NCI-H1105 treated with DMSO at 0.1 percent for 48 hours (cell line): Measurements from ENCODE around the gene HTRA3.

Source experiments
- DNase-seq: peaks from one replicate; lab custom pipeline; 2025; lab: John Stamatoyannopoulos, UW

The HTRA3 gene

DNA sequence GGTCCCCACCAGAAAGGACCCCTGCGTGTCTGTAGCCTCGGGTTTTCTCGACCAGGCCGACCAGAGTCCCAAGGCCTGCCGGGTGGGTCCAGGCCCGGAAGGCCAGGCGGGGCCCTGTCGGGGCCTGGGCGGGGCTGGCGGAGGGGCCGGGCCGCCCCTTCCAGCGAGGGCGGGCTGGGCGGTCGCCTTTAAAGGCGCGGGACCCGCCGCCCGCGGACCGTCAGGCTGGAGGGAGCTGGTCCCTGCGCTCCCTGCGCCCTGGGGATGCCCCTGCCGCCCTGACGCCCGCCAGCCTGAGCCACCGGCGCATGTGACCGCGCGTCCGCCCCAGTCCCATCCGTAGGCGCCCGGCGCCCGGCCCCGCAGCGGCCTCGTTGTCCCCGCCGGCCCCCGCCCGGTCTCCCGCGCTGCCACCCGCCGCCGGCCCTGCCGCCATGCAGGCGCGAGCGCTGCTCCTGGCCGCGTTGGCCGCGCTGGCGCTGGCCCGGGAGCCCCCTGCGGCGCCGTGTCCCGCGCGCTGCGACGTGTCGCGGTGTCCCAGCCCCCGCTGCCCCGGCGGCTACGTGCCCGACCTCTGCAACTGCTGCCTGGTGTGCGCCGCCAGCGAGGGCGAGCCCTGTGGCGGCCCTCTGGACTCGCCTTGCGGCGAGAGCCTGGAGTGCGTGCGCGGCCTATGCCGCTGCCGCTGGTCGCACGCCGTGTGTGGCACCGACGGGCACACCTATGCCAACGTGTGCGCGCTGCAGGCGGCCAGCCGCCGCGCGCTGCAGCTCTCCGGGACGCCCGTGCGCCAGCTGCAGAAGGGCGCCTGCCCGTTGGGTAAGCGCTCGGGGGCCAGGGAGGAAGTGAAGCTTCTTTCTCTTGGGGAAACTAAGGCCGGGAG lies at the start of gene HTRA3:
Gene HTRA3 (plus strand): TSS at position 220 of the 883 bp plus-strand sequence. CDS start 215 bp downstream, at position 435.
- DNase-seq = no peak

DNA sequence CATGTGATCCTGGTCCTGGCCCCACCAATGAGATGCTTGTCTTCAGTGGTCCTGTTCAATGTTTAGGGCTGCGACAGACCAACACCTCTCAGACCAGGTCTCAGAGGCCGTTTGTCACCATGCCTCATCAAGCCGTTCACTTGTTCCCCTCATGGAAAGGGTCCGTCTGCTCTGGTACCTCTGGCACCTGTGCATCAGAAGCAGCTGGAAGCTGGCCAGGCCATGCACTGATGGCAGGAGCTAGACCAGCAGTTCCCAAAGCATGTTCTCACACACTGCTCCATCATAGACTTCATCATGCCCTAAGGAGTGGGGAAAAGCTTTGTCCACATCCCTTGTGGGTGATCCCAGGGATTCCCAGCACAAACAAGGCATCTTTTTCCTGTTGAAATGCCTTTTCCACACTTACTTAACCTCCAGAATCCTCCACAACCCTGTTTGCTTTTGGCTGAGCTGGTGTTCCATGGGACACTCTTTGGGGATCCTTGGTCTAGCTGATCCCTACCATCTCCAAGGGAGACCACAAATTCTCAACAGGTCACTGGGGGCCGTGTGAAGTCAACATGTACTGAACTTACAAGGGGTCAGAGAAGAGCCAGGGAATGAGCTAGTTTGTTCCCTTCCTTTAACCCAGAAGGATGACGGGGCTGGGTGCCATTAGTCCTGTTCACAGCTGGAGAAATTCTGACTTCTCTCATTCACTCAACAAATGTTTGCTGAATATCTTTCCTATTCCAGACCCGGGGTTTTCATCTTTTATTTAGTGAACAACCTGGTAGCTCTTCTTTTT lies 48.7 kb upstream of the HTRA3 start:
- no peak for DNase-seq

DNA sequence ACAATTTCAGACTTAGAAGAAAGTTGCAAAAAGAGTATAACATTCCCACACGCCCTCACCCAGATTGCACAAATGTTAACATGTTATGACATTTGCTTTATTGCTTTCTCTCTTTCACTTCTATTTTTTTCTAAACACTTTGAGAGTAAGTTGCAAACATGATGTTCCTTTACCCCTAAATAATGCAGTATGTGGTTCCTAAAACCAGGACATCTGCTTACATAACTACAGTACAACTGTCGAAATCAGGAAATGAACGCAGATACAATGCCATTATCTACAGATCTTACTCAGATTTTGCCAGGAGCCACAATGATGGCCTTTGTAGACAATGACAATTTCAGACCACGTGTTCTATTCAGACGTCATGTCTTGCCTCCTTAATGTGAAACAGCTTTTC lies 48.1 kb upstream of the HTRA3 start:
- DNase-seq = no peak

DNA sequence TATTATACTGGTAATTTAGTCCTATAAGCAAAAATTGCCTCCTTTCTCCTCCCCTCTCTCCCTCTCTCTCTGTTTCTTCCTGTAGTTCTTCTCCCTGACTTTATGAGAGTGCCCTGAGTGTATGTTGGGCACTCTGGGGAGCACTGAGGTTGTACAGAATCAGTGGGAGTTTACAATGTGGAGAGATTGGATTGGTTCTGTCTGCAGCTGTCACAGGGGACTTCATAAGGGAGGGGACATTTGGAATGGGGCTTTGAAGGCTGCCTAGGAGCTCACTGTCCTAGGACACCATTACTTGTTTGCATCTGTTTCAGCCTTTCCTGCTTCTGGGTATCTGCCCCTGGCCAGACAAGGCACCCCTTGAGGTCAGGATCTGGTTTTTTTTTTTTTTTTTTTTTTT lies 47.6 kb upstream of the HTRA3 start:
- DNase-seq = no peak

DNA sequence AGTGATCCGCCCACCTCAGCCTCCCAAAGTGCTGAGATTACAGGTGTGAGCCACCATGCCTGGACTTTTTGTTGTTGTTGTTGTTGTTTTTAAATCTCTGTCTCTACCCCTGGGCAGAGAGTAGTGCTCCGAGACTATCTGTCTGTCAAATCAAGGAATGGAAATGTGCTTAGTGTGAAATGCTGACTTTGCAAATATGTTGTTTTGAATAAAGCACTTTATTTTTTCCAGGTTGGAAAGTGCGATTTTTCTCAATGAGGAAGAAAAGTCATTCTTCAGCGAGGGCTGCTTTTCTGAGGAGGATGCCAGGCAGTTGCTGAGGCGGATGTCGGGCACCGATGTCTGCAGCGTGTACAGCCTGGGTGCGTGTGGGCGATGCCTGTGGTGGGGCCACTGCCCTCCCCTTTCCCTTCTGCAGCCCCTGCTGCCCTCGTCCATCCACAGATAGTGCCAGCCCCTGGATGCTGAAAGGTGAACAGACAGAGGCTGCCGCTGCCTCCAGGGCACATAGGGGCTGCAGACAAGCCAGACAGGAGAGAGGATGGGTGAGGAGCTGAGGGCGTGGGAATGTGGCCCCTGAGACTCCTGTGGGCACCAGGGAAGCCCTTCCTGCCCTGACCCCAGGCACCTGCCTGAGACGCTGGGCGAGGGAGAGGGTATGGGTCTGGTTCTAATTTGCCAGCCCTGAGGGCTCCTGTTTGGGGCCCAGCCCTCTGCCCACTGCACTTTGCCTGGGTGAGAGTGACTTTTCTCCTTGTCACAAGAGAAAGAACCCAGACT lies 46.8 kb upstream of the HTRA3 start:
- no peak for DNase-seq

DNA sequence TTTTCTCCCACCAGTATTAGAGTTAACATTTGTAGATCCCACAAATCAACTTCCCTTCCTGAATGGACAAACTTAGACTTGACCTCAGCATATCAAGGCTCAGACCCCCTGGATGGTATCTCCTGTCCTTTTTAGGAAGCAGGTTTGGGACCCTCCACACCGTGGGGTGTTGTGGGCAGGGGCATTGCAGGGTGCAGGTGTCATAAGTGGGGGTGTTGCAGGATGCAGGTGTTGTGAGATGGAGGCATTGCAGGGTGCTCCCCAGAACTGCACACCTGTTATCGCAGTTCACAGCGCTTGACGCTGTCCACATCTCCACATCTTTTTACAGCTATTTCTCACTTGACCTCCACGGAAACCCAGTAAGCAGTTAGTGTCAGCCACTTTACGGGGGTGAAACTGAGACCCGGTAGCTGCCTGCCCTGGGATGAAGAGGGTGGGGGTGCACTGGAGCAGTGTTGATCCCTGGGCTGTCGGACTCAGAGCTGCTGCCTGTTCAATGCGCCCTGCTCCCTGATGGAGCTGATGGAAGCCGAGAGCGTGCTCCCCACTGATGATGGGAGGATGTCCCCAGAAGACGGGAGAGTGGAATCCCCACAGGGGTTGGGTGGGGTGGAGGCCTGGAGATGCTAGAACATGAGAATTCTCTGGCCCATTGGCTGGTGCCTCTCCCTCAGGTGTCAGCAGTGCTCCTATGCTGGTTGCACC lies 45.1 kb upstream of the HTRA3 start:
- DNase-seq = no peak

DNA sequence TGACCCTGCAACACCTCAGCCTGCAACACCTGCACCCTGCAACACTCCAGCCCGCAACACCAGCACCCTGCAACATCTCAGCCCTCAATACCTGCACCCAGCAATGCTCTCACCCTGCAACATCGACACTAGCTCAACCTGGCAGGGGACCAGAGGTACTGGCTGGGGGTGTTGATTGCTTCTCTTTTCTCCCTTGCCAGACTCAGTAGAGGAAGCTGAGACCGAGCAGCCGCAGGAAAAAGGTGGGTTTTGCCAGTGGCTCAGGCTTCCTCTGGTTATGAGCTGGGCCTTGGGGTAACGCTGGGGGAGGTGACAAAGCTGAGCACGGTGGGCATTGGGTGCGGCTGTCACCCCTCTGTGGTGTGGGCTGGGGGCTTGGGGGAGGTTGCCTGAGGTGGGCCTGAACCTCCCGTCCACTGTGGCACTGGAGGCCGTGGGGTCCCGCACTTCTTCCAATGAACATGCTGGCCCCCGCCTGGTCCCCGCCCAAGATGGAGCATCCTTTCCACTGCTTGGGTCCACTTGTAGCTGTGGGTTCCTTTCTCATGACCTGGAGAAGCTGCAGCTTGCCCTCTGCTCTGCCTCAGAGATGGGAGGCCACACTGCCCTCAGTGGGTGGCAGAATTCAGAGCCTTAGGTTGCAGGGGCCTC lies 44.5 kb upstream of the HTRA3 start:
- no peak for DNase-seq

DNA sequence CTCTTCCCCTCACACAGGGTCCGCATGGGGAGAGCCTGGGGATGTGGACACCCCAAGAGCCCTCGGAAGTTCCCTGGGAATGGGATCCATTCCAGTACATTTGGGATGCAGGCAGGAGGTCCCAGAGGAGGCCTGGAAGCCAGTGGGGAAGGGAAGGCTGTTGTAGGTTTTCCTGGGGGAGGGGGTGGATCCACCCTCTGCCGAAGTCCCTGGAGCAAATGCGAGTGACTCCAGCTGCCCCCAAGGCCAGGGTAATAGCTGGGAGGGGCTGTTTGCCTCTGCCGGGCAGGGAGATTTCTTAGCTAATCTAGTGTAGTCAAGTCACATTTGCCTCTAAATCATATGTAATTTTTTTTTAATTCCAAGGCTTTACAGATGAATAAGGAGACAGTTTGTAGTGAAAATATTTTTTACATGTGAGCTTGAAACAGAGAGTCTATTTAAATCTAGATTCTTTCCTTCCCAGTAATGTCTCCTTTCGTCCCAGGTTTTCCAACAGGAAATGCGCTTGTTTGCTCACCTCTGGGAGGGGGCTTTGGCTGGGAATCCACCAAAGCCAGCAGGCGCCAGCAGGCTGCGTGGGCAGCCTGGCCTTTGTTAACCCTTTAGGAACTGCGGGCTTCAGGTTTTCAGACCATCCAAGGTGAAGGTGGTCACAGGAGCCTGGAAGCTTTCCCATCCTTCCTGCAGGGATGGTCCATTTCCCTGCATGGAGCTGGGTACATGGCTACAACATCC lies 43.7 kb upstream of the HTRA3 start:
- DNase-seq = peak; percentile 53

DNA sequence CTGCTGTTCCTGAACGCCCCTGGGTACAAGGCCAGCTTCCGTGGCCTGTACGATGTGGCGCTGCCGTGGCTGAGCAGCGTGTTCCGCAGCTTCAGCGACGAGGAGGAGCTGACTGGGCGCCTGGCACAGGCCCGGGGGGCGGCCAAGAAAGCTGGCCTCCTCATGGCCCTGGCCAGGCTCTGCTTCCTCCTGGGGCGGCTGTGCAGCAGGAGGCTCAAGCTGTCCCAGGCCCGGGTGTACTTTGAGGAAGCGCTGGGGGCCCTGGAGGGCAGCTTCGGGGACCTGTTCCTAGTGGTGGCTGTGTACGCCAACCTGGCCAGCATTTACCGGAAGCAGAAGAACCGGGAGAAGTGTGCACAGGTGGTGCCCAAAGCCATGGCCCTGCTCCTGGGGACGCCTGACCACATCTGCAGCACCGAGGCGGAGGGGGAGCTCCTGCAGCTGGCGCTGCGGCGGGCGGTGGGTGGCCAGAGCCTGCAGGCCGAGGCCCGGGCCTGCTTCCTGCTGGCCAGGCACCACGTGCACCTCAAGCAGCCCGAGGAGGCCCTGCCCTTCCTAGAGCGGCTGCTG lies 42.3 kb upstream of the HTRA3 start:
- DNase-seq = no peak

DNA sequence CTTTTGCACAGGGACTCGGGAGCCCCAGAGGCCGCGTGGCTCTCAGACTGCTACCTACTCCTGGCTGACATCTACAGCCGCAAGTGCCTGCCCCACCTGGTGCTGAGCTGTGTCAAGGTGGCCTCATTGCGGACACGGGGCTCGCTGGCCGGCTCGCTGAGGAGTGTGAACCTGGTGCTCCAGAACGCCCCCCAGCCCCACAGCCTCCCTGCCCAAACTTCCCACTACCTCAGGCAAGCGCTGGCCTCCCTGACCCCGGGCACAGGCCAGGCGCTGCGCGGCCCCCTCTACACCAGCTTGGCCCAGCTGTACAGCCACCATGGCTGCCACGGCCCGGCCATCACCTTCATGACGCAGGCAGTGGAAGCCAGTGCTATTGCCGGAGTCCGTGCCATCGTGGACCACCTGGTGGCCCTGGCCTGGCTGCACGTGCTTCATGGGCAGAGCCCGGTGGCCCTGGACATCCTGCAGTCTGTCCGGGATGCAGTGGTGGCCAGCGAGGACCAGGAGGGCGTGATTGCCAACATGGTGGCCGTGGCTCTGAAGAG lies 41.7 kb upstream of the HTRA3 start:
- DNase-seq = no peak

DNA sequence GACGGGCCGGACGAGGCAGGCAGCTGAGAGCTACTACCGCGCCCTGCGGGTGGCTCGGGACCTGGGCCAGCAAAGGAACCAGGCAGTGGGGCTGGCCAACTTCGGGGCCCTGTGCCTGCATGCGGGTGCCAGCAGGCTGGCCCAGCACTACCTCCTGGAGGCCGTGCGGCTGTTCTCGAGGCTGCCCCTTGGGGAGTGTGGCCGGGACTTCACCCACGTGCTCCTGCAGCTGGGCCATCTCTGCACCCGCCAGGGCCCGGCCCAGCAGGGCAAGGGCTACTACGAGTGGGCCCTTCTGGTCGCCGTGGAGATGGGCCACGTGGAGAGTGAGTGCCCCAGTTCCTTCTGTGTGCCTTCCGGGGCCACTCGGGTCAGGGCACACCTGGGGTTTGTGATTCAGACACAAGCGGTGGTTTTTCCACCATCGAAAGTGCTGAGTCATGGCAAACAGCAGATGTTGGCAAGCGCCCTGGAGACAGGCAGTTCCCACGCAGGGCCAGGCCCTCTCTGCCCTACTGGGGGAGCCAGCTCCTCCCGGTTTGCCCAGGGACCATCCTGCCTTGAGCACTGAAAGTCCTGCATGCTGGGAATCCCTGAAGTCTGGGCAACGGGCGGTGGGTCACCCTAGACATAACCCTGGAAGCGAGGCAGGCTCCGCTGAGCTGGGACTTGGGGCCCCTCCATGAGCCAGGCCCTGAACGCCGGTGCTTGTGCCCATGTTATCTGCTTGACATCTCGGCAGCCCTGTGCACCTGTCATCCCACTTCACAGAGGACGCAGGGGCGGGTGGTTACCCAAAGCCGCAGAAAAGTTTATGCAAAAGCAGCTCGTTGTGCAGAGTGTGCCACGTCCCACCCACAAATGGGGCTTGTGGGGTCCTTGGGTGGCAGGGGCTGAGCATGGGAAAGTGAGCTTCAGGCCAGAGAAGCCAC lies 41.0 kb upstream of the HTRA3 start:
- no peak for DNase-seq

DNA sequence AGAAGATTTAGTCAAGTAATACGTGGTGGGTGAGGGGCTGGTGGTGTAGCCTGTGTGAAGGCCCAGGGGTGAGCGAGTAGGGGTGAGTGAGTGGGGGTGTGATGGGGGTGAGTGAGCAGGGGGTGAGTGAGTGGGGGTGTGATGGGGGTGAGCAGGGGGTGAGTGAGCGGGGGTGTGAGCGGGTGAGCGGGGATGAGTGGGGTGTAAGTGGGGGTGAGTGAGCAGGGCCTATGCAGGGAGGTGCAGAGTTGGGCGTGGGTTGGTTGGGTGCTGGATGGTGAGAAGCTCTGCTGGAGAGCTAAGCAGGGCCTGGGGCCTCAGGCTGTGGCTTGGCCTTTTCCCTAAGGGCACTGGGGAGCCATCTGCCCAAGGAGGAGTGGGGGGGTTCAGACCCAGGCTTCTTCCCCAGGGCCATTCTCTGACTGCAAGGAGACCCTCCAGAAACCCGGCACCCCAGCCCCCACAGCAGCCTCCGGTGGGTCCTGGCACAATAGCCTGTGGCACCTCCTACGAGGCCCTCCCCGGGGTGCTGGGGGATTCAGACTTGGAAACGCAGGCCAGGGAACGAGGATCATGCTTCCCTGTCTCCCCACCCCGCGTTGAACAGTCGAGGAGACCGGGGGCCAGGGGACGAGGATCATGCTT lies 40.1 kb upstream of the HTRA3 start:
- DNase-seq = no peak

DNA sequence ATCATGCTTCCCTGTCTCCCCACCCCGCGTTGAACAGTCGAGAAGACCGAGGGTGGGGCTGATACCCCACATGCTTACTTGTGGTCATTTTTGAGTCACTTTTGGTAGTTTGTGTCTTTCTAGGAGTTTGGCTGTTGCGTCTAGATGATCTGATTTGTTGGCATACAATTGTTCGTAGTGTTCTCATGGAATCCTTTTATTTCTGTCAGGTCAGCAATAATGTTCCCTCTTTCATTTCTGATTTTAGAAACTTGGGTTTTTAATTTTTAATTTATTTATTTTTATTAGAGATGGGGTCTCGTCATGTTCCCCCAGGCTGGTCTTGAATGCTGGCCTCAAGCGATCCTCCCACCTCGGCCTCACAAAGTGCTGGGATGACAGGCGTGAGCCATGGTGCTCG lies 39.5 kb upstream of the HTRA3 start:
- DNase-seq = no peak

DNA sequence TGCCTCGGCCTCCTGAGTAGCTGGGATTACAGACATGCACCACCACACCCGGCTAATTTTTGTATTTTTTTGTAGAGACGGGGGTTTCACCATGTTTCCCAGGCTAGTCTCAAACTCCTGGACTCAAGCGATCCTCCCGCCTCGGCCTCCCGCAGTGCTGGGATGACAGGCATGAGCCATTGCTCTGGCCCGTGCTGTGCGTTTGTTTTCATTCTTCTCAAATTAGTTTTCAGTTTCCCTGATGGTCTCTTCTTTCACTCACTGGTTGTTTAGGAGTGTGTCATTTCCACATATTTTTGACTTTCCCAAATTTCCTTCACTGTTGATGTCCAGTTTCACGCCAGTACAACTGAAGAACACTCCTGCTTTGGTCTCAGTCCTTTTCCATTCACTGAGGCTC lies 38.7 kb upstream of the HTRA3 start:
- no peak for DNase-seq

DNA sequence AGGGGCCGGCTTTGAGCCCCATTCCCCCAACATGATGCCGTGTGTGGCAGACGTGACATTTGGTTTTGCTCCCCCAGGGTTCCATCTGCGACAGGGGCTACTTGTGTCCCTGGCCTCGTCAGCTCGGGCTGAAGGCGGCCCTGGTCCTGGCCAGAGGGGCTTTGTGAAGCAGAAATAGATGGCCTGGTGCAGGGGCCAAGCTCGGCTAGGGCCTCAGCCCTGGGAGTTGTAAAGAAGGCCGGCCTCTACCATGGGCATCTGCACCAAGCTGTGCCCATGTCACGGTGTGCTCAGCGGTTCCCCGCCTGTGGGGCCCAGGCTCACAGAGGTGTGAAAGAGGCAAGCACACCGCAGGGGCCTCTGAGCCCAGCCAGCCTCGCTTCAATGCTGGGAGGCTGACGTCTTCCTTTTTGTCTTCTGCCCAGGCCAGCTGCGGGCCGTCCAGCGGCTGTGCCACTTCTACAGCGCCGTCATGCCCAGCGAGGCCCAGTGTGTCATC lies 38.0 kb upstream of the HTRA3 start:
- DNase-seq = no peak

DNA sequence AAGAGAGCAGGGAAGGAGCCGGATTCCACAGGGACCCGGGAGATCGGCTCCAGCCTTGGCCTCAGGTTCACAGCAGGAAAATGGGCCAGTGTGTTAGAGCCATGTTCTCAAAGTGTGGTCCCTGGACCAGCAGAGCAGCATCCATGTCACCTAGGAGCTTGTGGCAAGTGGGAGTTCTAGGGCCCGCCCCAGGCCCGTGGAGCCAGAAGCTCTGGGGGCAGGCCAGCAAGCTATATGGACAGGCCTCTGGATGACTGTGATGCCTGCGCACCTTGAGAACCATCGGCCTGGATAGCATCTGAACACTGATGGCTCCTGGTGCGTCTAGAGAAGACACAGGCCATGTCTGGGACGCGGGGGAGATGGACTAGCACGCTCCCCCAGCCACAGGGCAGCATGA lies 36.8 kb upstream of the HTRA3 start:
- DNase-seq = no peak

DNA sequence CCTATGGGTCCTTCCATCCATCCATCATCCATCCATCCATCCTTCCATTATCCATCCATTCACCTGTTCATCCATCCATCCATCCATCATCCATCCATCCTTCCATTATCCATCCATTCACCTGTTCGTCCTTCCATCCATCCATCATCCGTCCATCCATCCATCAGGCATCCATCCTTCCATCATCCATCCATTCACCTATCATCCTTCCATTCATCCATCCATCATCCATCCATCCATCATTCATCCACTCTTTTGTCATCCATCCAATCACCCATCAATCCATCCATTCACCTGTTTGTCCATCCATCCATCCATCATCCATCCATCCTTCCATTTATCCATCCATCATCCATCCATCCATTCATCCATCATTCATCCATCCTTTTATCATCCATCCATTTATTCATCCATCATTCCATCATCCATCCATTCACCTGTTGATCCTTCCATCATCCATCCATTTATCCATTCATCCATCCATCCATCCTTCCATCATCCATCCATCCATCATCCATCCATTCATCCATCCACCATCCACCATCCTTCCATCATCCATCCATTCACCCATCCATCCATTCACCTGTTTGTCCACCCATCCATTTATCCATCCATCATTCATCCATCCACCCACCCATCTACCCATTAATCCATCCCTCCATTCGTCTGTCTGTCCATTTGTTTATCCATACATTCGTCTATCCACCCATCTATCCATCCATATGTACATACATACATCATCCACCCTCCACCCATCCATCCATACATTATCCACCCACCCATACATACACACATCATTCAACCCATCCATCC lies 35.7 kb upstream of the HTRA3 start:
- no peak for DNase-seq
